DOHH2 (cell line): ENCODE measurements around the gene CD24.

Source experiments
- H3F3A ChIP-seq: fragments of 200-600 bp; sonication (generic), shearing (Covaris generic); 2 replicates; pipeline ENCODE4 v1.6.0; 2016; ENCODE audit warnings: antibody characterized with exemption, mild to moderate bottlenecking; ENCODE audit not compliant: control insufficient read depth, insufficient read depth
- H3K27ac ChIP-seq: fragments of 200-600 bp; sonication (generic); 2 replicates; pipeline ENCODE4 v1.5.1; 2014; ENCODE audit warnings: low read depth, mild to moderate bottlenecking, low read length, moderate library complexity
- H3K27me3 ChIP-seq: fragments of 200-600 bp; sonication (generic); 2 replicates; pipeline ENCODE4 v1.6.1; 2014; ENCODE audit warnings: mild to moderate bottlenecking, low read length, mixed read lengths; ENCODE audit not compliant: control insufficient read depth
- H3K36me3 ChIP-seq: fragments of 200-600 bp; sonication (generic); 2 replicates; pipeline ENCODE4 v1.6.1; 2014; ENCODE audit warnings: mild to moderate bottlenecking, low read length, moderate library complexity, mixed read lengths; ENCODE audit not compliant: control insufficient read depth
- H3K4me1 ChIP-seq: fragments of 200-600 bp; sonication (generic); 2 replicates; pipeline ENCODE4 v1.6.1; 2014; ENCODE audit warnings: mild to moderate bottlenecking, low read length, mixed read lengths; ENCODE audit not compliant: control insufficient read depth
- H3K4me2 ChIP-seq: fragments of 200-600 bp; sonication (generic); 2 replicates; pipeline ENCODE4 v1.6.0; 2014; ENCODE audit warnings: mild to moderate bottlenecking, low read length, moderate library complexity
- H3K4me3 ChIP-seq: fragments of 200-600 bp; sonication (generic); 2 replicates; pipeline ENCODE4 v1.5.1; 2014; ENCODE audit warnings: mild to moderate bottlenecking, low read length, mixed read lengths
- H3K79me2 ChIP-seq: fragments of 200-600 bp; sonication (generic); 2 replicates; pipeline ENCODE4 v1.6.1; 2014; ENCODE audit warnings: mild to moderate bottlenecking, low read length, mixed read lengths; ENCODE audit not compliant: control insufficient read depth
- H3K9me2 ChIP-seq: fragments of 200-600 bp; sonication (generic); replicated peaks from 2 replicates; pipeline ENCODE4 v1.6.1; 2014; ENCODE audit warnings: mild to moderate bottlenecking, low read length, mixed read lengths; ENCODE audit not compliant: control insufficient read depth
- H3K9me3 ChIP-seq: fragments of 200-600 bp; sonication (generic); 2 replicates; pipeline ENCODE4 v1.6.1; 2014; ENCODE audit warnings: antibody characterized with exemption, low read length, mixed read lengths; ENCODE audit not compliant: control insufficient read depth, insufficient read depth
- H4K20me1 ChIP-seq: fragments of 200-600 bp; sonication (generic); 2 replicates; pipeline ENCODE4 v1.6.0; 2014; ENCODE audit warnings: low read depth, mild to moderate bottlenecking, antibody characterized with exemption, low read length, moderate library complexity; ENCODE audit not compliant: control insufficient read depth, insufficient read depth
- EZH2phosphoT487 ChIP-seq: fragments of 200-600 bp; sonication (generic); IDR thresholded peaks from 2 replicates; pipeline ENCODE4 v1.6.1; 2017; ENCODE audit warnings: borderline replicate concordance, mild to moderate bottlenecking, antibody characterized with exemption, low read length, moderate library complexity, mixed read lengths
- TF ChIP-seq, protein P1 (sequence below): fragments of 200-600 bp; sonication (generic); IDR thresholded peaks from one replicate; pipeline ENCODE4 v1.5.1; 2014; ENCODE audit warnings: antibody characterized with exemption, mild to moderate bottlenecking, low read depth, low read length; ENCODE audit not compliant: poor library complexity, severe bottlenecking

The CD24 gene

DNA sequence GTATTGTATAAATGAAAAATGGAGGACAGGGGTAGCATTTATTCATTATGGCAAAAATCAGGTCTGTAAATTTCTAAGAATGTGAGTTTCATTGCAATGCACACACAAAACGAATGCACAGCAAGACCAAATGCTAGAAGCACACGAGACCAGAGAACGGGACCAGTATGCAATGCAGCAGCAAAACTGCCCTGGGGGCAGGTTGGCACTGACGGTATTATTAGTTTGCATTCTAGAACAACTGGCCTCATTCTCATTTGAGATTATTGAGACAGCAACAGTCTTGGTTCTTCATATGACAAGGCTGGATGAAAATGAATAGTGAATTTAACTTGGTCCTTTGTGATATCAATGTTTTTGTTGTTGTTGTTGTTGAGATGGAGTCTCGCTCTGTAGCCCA lies 44.5 kb upstream of the CD24 start:
- no peaks in the 10 kb centered on the region for H3F3A ChIP-seq

DNA sequence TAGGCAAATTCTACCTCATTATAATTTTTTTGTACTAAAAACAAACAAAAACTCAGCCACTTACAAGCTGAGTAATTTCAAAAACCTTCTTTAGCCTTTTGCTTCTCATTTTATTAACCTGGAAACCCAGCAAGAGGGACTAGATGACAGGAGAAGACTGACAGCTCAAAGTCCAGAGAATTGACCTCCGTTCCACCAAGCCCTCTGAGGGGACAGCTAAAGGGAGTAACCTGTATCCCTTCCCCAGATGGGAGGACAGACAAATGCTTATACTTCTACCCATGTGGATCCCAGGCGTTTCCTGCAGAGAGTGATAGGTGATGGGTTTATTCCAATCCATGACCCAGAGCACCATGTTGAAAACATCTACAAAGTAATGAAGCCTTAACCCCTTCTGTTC lies 35.0 kb upstream of the CD24 start:
- no peaks in the 10 kb centered on the region for H3K9me3 ChIP-seq
- no peak overlapping the region for H3K4me2 ChIP-seq
- no peaks in the 10 kb centered on the region for H3K79me2 ChIP-seq
- H3K4me3 ChIP-seq = no peak overlapping the region
- H3K4me1 ChIP-seq = no peaks in the 10 kb centered on the region
- H3K9me2 ChIP-seq = no peaks in the 10 kb centered on the region
- H3K36me3 ChIP-seq = no peaks in the 10 kb centered on the region
- no peaks in the 10 kb centered on the region for H3F3A ChIP-seq
- H3K27me3 ChIP-seq = no peaks in the 10 kb centered on the region
- no peak overlapping the region for H3K27ac ChIP-seq
- no peaks in the 10 kb centered on the region for H4K20me1 ChIP-seq
- TF ChIP-seq, protein P1, sequence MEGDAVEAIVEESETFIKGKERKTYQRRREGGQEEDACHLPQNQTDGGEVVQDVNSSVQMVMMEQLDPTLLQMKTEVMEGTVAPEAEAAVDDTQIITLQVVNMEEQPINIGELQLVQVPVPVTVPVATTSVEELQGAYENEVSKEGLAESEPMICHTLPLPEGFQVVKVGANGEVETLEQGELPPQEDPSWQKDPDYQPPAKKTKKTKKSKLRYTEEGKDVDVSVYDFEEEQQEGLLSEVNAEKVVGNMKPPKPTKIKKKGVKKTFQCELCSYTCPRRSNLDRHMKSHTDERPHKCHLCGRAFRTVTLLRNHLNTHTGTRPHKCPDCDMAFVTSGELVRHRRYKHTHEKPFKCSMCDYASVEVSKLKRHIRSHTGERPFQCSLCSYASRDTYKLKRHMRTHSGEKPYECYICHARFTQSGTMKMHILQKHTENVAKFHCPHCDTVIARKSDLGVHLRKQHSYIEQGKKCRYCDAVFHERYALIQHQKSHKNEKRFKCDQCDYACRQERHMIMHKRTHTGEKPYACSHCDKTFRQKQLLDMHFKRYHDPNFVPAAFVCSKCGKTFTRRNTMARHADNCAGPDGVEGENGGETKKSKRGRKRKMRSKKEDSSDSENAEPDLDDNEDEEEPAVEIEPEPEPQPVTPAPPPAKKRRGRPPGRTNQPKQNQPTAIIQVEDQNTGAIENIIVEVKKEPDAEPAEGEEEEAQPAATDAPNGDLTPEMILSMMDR = no peak
- no peak for TF ChIP-seq EZH2phosphoT487

More for the DNA sequence above, 44.5 kb upstream of the CD24 start:
- Histone ChIP-seq H3K4me3 (no peak overlapping the region), H3K27me3 (no peaks in the 10 kb centered on the region), H3K36me3 (no peaks in the 10 kb centered on the region), H3K27ac (no peak overlapping the region), H4K20me1 (no peaks in the 10 kb centered on the region), H3K79me2 (no peaks in the 10 kb centered on the region), H3K4me1 (no peaks in the 10 kb centered on the region), H3K9me2 (no peaks in the 10 kb centered on the region), H3K9me3 (no peaks in the 10 kb centered on the region), H3K4me2 (no peak overlapping the region)
- TF ChIP-seq, protein P1 = no peak
- no peak for TF ChIP-seq EZH2phosphoT487

DNA sequence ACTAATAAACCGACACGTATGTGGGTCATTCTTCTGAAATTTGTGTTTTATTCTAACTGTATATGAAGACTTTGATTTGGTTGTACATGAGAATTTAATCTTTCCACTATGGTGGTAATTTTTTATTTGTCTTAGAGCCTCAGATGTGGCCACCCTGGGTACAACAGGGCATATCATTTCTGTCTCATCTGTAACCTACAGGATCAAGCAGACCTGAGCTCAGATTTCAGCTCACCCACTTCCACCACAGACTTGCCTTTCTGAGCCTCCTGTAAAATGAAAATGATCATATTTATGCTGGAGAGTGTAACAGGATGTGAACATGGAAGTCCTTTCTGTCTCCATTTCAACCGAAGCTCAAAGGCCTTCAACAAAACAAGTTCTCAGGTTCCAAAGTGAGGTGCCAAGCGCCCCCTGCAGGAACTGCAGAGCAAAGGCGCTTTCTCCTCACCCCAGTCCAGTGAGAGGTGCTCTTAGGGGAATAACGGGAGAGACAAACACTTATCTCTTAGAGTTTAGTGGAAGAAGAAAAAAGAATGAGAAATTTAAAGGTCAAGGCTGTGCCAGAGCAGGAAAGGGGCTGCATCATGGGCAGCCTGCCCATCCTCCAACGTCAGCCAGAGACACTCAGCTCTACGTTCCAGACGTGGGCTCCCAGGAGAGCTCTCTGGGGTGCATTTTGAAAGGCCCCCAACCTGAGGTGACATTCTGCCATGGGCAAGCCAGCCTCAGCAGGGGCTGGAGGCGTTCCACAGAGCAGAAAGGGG lies 23.0 kb upstream of the CD24 start:
- Histone ChIP-seq H3K79me2 (no peaks in the 10 kb centered on the region), H3K4me3 (no peak overlapping the region), H3K9me3 (no peaks in the 10 kb centered on the region), H3K27me3 (no peaks in the 10 kb centered on the region), H3K9me2 (no peaks in the 10 kb centered on the region), H3K4me2 (peak overlapping the region; percentile 15; the same call in 1 of the 2 replicates), H3K27ac (no peak overlapping the region), H4K20me1 (no peaks in the 10 kb centered on the region), H3K36me3 (no peaks in the 10 kb centered on the region), H3K4me1 (peaks cover 4% of the 10 kb centered on the region), H3F3A (no peaks in the 10 kb centered on the region)
- TF ChIP-seq, protein P1 = peak; percentile 99
- TF ChIP-seq EZH2phosphoT487 = no peak
